NCI-H1436 treated with DMSO at 0.1 percent for 48 hours (cell line): ENCODE results near the gene KRTAP23-1.

Experiments used
- DNase-seq: peaks from one replicate; lab custom pipeline; 2025; lab: John Stamatoyannopoulos, UW

Gene KRTAP23-1

DNA sequence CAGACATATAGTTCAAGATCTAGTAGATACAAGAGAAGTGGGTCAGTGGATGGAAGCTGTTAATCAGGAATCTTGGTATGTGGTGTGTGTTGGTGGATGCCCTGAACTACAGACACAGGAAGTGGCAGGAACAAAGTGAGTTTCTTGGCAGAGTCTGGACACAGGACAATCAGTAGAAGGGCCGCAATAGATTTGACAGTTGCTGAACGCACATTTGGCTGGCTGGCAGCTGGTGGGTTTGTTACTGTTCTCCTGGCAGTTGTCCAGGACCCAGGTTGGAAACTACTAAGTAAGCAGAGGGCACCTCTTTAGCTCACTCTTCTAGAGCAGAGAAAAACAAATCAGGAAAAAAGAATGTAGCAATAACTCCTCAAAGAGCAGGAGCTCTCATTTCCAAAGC is 41.5 kb downstream of the KRTAP23-1 start:
- DNase-seq: no peak

- DNase-seq: no peak
Observed at GRCh38 chr21:30305136-30305535, 43.3 kb downstream of the KRTAP23-1 start.
